ENCODE data around the gene TRIP6. TPM values are rescaled to one million over a fixed set of nuclear protein-coding genes. Genes with fewer than 3 reads are reported as not detected.

Gene TRIP6
- total and polyA plus RNA-seq, 2 donors (not counting 1 experiment from before 2014, with no cell fraction given): 6.8 to 13.8 TPM

- Histone ChIP-seq H3K36me3 (replicated peaks in 1 of 2; ENCODE audit: control extremely low read depth in 1 of 2, control insufficient read depth in 1 of 2, extremely low read depth in 1 of 2, insufficient read depth in 2 of 2, low read length in 1 of 2) (peaks cover 0 to 29% of the 10 kb centered on the region in 2 experiments), H3K79me2 (ENCODE audit: control insufficient read depth, insufficient read depth, low read length) (peaks cover 5% of the 10 kb centered on the region), H3K4me1 (ENCODE audit: control insufficient read depth in 2 of 2, insufficient read depth in 2 of 2, low read length in 2 of 2) (peaks cover 21 to 28% of the 10 kb centered on the region in 2 donors), H3K9ac (ENCODE audit: low read length) (peak overlapping the region; percentile 81), H4K20me1 (ENCODE audit: control insufficient read depth, insufficient read depth, low read length, poor library complexity, severe bottlenecking) (no peaks in the 10 kb centered on the region), H3K4me3 (ENCODE audit: control extremely low read depth in 1 of 5, extremely low read depth in 1 of 5, insufficient read depth in 1 of 5, low read depth in 2 of 5, low read length in 4 of 5) (peak overlapping the region in 4 of 5 experiments; percentile 47 to 75 (median 58)), H3K9me3 (ENCODE audit: control extremely low read depth in 1 of 3, control insufficient read depth in 2 of 3, insufficient read depth in 1 of 3, low read length in 2 of 3) (peaks cover 0 to 4% (median 0%) of the 10 kb centered on the region in 3 donors), H3K4me2 (replicated peaks; ENCODE audit: low read depth, low read length, poor library complexity, severe bottlenecking) (peak overlapping the region; percentile 96), H3K27ac (ENCODE audit: low read length in 2 of 2) (peak overlapping the region; percentile 56 to 75), H3K27me3 (replicated peaks in 1 of 4; ENCODE audit: control extremely low read depth in 1 of 4, control insufficient read depth in 3 of 4, insufficient read depth in 4 of 4, low read length in 3 of 4) (no peaks in the 10 kb centered on the region), H2AFZ (ENCODE audit: insufficient read depth, low read depth, low read length, poor library complexity, severe bottlenecking) (peak overlapping the region; percentile 74)
- Mint-ChIP-seq H3K27me3 (no peaks in the 10 kb centered on the region), H3K9me3 (ENCODE audit: insufficient read depth) (no peaks in the 10 kb centered on the region), H3K27ac (peak overlapping the region; percentile 56), H3K4me1 (peaks cover 24% of the 10 kb centered on the region), H3K4me3 (peak overlapping the region; percentile 89)
- DNase-seq: peak; percentile 28
- ATAC-seq (ENCODE audit: low read depth): peak; percentile 53
- ChIA-PET POLR2A (interaction anchor here (0.9 kb wide), 1 partner anchor 23 kb away, joined by 3 read pairs; the partner anchor contains the start of gene UFSP1), CTCF (interaction anchor here (0.7 kb wide), 1 partner anchor 13 kb away, joined by 4 read pairs; the partner anchor contains the start of gene SLC12A9)
- TF ChIP-seq EZH2 (IDR thresholded peaks at IDR 0.05; ENCODE audit: borderline replicate concordance, insufficient read depth, low read depth, low read length, poor library complexity, severe bottlenecking): no peak
- intact Hi-C loops (cut with micrococcal nuclease): no loop called here
- 20% methylated on average over 42 of the region's 46 CpGs for WGBS (ENCODE audit: insufficient coverage)
Observed at GRCh38 chr7:100865938-100866728, 1.1 kb upstream of the TRIP6 start.

- ChIA-PET POLR2A (interaction anchor here (0.9 to 1.3 kb wide), 2 partner anchors 14 to 23 kb away, joined by 3 to 6 read pairs; partner anchors contain the start of genes SLC12A9 and UFSP1), CTCF (interaction anchor here (0.7 kb wide), 1 partner anchor 14 kb away, joined by 4 read pairs; the partner anchor contains the start of gene SLC12A9)
- Histone ChIP-seq H4K20me1 (ENCODE audit: control insufficient read depth, insufficient read depth, low read length, poor library complexity, severe bottlenecking) (no peaks in the 10 kb centered on the region), H3K27ac (ENCODE audit: low read length in 2 of 2) (peak overlapping the region; percentile 56 to 75), H3K27me3 (replicated peaks in 1 of 4; ENCODE audit: control extremely low read depth in 1 of 4, control insufficient read depth in 3 of 4, insufficient read depth in 4 of 4, low read length in 3 of 4) (no peaks in the 10 kb centered on the region), H3K79me2 (ENCODE audit: control insufficient read depth, insufficient read depth, low read length) (peaks cover 5% of the 10 kb centered on the region), H2AFZ (ENCODE audit: insufficient read depth, low read depth, low read length, poor library complexity, severe bottlenecking) (peak overlapping the region; percentile 74), H3K9me3 (ENCODE audit: control extremely low read depth in 1 of 3, control insufficient read depth in 2 of 3, insufficient read depth in 1 of 3, low read length in 2 of 3) (peaks cover 0 to 4% (median 0%) of the 10 kb centered on the region in 3 donors), H3K9ac (ENCODE audit: low read length) (peak overlapping the region; percentile 81), H3K4me2 (replicated peaks; ENCODE audit: low read depth, low read length, poor library complexity, severe bottlenecking) (peak overlapping the region; percentile 96), H3K4me1 (ENCODE audit: control insufficient read depth in 2 of 2, insufficient read depth in 2 of 2, low read length in 2 of 2) (peaks cover 21 to 28% of the 10 kb centered on the region in 2 donors), H3K4me3 (ENCODE audit: control extremely low read depth in 1 of 5, extremely low read depth in 1 of 5, insufficient read depth in 1 of 5, low read depth in 2 of 5, low read length in 4 of 5) (peak overlapping the region in 4 of 5 experiments; percentile 47 to 75 (median 58)), H3K36me3 (replicated peaks in 1 of 2; ENCODE audit: control extremely low read depth in 1 of 2, control insufficient read depth in 1 of 2, extremely low read depth in 1 of 2, insufficient read depth in 2 of 2, low read length in 1 of 2) (peaks cover 0 to 24% of the 10 kb centered on the region in 2 experiments)
- TF ChIP-seq EZH2 (IDR thresholded peaks at IDR 0.05; ENCODE audit: borderline replicate concordance, insufficient read depth, low read depth, low read length, poor library complexity, severe bottlenecking): no peak
- TF ChIP-seq, protein P1, sequence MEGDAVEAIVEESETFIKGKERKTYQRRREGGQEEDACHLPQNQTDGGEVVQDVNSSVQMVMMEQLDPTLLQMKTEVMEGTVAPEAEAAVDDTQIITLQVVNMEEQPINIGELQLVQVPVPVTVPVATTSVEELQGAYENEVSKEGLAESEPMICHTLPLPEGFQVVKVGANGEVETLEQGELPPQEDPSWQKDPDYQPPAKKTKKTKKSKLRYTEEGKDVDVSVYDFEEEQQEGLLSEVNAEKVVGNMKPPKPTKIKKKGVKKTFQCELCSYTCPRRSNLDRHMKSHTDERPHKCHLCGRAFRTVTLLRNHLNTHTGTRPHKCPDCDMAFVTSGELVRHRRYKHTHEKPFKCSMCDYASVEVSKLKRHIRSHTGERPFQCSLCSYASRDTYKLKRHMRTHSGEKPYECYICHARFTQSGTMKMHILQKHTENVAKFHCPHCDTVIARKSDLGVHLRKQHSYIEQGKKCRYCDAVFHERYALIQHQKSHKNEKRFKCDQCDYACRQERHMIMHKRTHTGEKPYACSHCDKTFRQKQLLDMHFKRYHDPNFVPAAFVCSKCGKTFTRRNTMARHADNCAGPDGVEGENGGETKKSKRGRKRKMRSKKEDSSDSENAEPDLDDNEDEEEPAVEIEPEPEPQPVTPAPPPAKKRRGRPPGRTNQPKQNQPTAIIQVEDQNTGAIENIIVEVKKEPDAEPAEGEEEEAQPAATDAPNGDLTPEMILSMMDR (IDR thresholded peaks at IDR 0.05): no peak
- DNase-seq (no peak), ATAC-seq (ENCODE audit: low read depth) (no peak)
- Mint-ChIP-seq H3K27me3 (no peaks in the 10 kb centered on the region), H3K4me1 (peaks cover 24% of the 10 kb centered on the region), H3K27ac (peak overlapping the region; percentile 84), H3K9me3 (ENCODE audit: insufficient read depth) (no peaks in the 10 kb centered on the region), H3K4me3 (peak overlapping the region; percentile 89)
- intact Hi-C loops (cut with micrococcal nuclease): no loop called here
- WGBS (ENCODE audit: insufficient coverage): 79% methylated on average over 3 of the region's 5 CpGs
Observed at GRCh38 chr7:100866729-100867039, 503 bp upstream of the TRIP6 start.

All from B cell (primary cell).